GM19395 (cell line): Measurements from ENCODE around the gene RFPL2.
"Not testable (repeated sequence)": the region's sequence is repeated elsewhere in the genome, so short reads cannot be mapped to it uniquely, and the experiment has no call there.

Experiments used
- ATAC-seq: cut with Tn5 transposase; IDR thresholded peaks from one replicate; pipeline ENCODE4 v1.9.1; 2021; ENCODE audit warnings: mild to moderate bottlenecking, moderate library complexity; ENCODE audit not compliant: unreplicated experiment

RFPL2 gene

GRCh38 chr22:32175115-32175514, 29.8 kb downstream of the RFPL2 start:
- no peak for ATAC-seq

GRCh38 chr22:32165681-32166080, 39.2 kb downstream of the RFPL2 start:
- ATAC-seq, result no peak

DNA sequence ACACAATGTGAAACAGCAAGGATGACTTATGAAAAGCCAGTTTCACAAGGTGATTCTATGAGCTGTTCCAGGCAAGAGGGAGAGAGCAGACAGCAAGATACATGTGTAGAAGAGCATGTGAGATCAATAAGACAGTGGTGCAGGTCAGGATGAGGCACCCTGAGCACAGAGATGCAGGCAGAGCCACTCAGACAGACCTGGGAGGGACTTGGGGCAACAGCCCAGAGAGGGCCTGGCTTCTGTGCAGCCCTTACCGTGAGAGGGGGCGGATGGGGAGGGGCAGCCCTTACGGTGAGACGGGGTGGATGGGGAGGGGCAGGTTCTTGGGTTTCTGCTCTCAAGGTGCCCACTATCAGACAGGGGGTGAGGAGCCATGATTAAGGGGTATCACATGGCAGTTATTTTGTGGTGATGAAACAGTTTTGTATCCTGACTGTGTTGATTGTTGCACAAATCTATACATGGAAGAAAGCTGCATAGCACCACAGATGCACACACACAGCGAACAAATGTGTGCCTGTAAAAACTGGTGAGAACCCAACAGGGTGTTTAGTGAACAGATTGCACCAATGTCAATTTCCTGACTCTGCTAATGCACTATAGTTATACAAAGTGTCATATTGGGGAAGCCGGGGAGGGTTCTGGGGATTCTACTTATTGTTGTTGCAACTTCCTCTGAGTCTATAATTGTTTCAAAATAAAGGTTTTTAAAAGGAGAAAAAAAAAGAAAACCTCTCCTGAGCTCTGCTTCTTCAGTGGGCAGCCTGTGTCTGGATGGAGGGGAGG, 40.6 kb downstream of the RFPL2 start:
- ATAC-seq, result no peak

- not testable (repeated sequence) for ATAC-seq
Observed at GRCh38 chr22:32160411-32160810, 44.5 kb downstream of the RFPL2 start.

DNA sequence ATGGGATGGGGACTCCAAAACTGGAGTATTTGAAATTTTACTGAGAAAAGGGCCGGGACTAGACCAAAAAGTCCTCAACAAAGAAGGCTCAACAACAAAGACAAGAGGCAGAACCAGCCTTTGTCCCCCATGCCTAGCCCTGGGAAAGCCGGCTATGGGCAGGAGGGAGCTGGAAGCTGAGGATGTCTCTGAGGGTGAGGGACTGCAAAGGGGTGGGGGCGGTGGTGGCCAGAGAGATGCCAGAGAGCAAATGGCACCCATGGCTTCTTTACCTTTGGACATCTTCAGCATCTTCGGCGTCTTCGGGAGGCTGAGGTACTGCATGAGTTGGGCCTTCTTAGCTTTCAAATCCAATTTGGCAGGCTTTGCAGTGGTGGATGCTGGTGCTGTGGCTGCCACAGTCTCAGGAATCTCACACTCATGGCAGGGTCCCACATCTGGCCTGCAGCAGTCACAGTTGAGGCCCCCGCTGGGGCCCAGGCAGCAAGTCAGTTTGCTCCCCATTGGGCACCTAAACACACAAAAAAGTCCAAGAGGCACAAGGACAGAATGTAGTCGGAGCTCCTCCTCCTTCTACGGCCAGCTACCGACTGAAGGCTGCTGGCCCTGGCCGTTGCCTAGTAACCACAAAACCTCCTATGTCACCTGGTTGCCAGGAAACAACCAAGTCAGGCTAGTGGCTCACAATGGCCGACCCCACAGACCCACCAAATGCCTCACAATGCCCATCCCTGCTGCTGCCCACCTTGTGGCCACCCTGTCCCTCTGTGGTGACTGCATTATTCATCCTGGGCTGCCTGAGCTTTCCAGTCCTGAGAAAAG, 46.0 kb downstream of the RFPL2 start, which contains the start of gene C22orf42:
C22orf42 (minus strand) TSS at position 592 of the 822 bp plus-strand sequence; CDS start at position 504, 88 bp downstream.
- no peak for ATAC-seq

GRCh38 chr22:32157632-32158031, 47.2 kb downstream of the RFPL2 start:
- ATAC-seq, result not testable (repeated sequence)

DNA sequence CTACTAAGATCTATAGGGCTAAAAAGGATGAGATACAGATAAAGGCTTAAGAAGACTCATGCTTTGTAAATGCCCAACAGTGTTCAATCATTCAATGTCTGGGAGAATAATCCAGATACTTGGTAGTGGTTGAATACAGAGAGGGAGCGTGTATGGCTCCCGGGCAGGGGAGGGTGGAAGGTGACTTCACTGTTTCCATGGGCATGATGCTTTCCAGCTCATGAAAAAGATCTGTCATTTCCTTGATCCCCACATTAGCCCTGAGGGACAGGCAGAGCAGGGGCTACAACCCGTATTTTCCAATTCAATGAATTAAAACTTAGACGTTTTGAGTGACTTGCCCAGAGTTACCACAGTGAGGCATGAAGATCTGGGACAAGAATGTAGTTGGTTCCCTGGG, 50.1 kb downstream of the RFPL2 start:
- not testable (repeated sequence) for ATAC-seq

DNA sequence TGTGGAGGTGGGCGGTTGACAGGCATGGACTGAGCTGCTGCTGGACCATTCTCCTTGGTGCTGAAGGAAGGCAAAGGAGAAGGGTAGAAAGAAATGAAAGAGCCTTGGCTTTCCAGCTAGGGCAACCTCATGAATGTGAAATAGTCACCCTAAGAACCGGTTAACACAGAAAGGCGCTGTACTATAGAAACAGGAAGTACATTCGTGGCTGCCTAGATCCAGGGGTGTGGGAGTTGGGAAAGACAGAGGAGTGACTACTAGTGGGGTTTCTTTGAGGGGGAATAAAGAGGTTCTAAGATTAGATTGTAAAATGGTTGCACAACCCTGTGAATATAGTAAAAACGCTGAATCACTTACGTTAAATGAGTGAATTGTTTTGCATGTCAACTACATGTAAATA, 53.2 kb downstream of the RFPL2 start:
- ATAC-seq, result not testable (repeated sequence)

DNA sequence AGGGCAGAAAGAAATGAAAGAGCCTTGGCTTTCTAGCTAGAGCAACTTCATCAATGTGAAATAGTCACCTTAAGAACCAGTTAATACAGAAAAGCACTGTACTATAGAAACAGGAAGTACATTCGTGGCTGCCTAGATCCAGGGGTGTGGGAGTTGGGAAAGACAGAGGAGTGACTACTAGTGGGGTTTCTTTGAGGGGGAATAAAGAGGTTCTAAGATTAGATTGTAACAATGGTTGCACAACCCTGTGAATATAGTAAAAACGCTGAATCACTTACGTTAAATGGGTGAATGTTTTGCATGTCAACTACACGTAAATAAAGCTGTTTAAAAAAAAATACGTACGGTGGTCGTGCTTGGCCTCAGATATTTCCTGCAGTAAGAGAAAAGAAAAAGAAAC, 54.2 kb downstream of the RFPL2 start:
- not testable (repeated sequence) for ATAC-seq

GRCh38 chr22:32148372-32148771, 56.5 kb downstream of the RFPL2 start:
- not testable (repeated sequence) for ATAC-seq

DNA sequence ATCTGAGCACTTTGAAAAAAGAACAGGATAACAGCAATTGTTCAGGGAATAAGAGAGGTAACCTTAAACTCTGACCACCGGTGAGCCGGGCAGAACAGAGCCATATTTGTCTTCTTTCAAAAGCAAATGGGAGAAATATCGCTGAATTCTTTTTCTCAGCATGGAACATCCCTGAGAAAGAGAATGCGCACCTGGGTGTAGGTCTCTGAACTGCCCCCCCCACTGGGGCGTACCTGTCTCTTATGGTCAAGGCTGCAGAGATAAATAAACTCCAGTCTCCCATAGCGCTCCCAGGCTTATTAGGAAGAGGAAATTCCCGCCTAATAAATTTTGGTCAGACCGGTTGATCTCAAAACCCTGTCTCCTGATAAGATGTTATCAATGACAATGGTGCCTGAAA, 57.7 kb downstream of the RFPL2 start:
- ATAC-seq, result not testable (repeated sequence)

DNA sequence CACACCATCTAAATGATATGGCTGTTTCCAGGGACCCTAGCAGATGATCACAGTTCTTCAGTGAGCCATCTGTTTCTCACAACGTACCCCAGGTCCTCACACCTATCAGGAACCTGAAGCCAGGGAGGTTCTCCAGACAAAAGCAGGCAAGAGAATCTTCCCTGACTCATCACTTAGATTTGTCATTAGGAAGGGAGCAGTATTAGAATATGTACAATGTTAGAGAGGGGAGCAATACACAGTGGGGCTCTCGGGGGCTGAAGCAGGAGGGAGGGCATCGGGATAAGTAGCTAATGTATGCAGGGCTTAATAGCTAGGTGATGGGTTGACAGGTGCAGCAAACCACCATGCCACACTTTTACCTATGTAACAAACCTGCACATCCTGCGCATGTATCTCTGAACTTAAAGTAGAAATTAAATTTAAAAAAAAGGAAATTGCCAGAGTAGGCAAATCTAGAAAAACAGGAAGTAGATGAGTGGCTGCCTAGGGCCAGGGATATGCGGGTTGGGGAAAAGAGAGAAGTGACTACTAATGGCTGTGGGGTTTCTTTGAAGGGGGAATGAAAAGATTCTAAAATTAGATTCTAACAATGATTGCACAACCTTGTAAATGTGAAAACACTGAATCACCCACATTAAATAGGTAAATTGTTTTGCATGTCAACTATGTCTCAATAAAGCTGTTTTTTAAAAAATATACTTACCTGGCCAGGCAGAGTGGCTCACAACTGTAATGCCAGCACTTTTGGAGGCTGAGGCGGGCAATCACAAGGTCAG, 60.2 kb downstream of the RFPL2 start:
- ATAC-seq, result no peak

DNA sequence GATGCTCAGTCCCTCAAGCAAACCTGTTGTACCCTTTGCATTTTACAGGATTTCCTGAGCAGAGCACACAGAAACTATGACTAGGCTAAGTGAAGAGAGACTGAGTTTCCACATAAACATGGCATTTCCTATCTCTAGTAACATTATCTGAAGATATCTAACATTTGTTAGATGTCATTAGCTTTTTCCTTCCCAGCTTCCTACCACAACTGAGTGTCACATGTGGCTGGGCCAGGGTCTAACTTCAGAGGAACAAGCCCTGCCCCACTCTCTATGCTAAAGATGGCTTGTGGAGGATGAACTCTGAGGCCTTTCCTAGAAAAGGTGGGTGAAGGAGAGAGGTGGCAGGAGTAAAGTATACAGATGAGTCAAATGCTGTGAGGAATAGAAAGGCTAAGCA, 62.3 kb downstream of the RFPL2 start:
- ATAC-seq, result no peak

DNA sequence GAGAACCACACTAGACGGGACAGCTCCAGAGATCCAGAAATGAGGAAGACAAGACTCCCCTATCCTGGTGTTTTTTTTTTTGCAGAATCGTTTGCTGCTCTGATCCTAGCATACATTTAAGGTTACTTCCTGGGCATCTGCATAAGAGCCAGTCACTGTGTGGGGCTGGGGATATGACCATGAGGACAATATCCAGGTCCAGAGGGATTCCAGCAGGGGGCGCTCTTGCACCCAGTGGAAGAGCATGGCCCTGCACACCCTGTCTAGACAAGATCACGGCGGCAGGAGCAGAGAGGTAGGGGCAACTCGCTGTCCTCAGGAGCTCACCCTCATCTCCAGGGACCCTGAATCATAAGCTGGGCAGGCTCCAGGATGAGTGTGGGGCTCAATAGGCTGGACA, 64.2 kb downstream of the RFPL2 start:
- ATAC-seq, result not testable (repeated sequence)
